HG03378 (cell line): ENCODE results near the gene INO80E.

Experiments
- ATAC-seq: cut with Tn5 transposase; IDR thresholded peaks from one replicate; pipeline ENCODE4 v1.9.1; 2021; ENCODE audit warnings: mild to moderate bottlenecking, moderate library complexity; ENCODE audit not compliant: unreplicated experiment

The INO80E gene

GRCh38 chr16:29991571-29991904, 4.5 kb upstream of the INO80E start:
- no peak for ATAC-seq

GRCh38 chr16:29992344-29992967, 3.6 kb upstream of the INO80E start:
- no peak for ATAC-seq

- ATAC-seq: no peak
Measured at GRCh38 chr16:29993191-29993902, 2.7 kb upstream of the INO80E start.

- no peak for ATAC-seq
Measured at GRCh38 chr16:29993903-29994599, 2.0 kb upstream of the INO80E start.

GRCh38 chr16:29994600-29995323, 1.3 kb upstream of the INO80E start:
- peak; percentile 21 for ATAC-seq

- ATAC-seq: peak; percentile 47
Measured at GRCh38 chr16:29995324-29995910, 624 bp upstream of the INO80E start, which contains the start of gene HIRIP3. Gene HIRIP3 (minus strand): TSS chr16:29995617. CDS start chr16:29995605, 12 bp downstream.

GRCh38 chr16:29996766-29997250, 767 bp downstream of the INO80E start:
- no peak for ATAC-seq

- ATAC-seq: no peak
Measured at GRCh38 chr16:29999605-30000004, 3.6 kb downstream of the INO80E start.

- ATAC-seq: no peak
Measured at GRCh38 chr16:30000735-30001631, 4.9 kb downstream of the INO80E start.

- ATAC-seq: no peak
Measured at GRCh38 chr16:30002614-30003346, 6.7 kb downstream of the INO80E start.

- ATAC-seq: no peak
Measured at GRCh38 chr16:30003670-30004423, 7.8 kb downstream of the INO80E start.

- no peak for ATAC-seq
Measured at GRCh38 chr16:30004424-30004776, 8.4 kb downstream of the INO80E start.

GRCh38 chr16:30004811-30005242, 8.8 kb downstream of the INO80E start:
- ATAC-seq: no peak

- no peak for ATAC-seq
Measured at GRCh38 chr16:30005341-30006094, 9.5 kb downstream of the INO80E start.

- ATAC-seq: no peak
Measured at GRCh38 chr16:30006095-30006473, 10.0 kb downstream of the INO80E start.

- ATAC-seq: no peak
Measured at GRCh38 chr16:30006659-30007377, 10.8 kb downstream of the INO80E start.

GRCh38 chr16:30007378-30007895, 11.4 kb downstream of the INO80E start:
- no peak for ATAC-seq
